ENCODE data around the gene ACBD4. TPM values are rescaled to one million over a fixed set of nuclear protein-coding genes. Genes with fewer than 3 reads are reported as not detected.

ACBD4 gene
- total and polyA plus RNA-seq, 10 of the 15 experiments (the other 5 are each of a cell fraction or from before 2014, with no cell fraction given) = 0.20 to 13.8 (median 6.9) TPM

DNA sequence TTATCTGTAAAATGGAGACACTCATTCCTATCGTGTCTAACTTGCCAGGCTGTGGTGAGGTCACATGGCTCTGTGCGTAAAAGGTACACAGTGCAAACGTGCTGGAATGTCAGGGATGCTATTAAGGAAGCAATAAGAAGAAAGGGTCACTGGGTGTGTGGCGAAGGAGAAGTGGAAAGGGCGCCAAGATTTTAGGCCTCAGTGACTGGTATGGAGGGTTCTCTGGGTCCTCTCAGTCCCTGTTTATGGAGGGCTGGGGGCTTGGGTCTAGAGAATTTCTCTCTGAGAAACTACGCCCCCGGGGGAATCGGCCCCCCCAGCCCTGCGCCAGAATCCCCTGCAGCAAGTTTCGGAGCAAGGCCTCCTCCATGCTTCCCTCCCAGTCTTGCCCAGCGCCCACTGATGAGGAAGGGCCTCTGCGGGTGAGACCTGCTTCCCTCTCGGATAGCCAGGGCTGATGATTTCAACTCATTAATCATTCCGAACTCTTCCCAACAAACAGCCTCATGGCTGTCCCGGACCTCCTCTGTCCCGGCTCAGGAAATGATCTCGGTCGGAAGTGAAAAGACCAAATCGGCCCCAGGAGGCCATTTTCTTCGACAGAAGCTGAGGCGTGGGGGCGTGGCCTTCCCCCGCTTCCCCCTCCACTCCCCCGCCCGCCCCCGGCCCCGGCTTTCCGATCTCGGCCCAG, 11.5 kb downstream of the ACBD4 start (continued):
- TF ChIP-seq, protein P1, sequence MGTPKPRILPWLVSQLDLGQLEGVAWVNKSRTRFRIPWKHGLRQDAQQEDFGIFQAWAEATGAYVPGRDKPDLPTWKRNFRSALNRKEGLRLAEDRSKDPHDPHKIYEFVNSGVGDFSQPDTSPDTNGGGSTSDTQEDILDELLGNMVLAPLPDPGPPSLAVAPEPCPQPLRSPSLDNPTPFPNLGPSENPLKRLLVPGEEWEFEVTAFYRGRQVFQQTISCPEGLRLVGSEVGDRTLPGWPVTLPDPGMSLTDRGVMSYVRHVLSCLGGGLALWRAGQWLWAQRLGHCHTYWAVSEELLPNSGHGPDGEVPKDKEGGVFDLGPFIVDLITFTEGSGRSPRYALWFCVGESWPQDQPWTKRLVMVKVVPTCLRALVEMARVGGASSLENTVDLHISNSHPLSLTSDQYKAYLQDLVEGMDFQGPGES (IDR thresholded peaks at IDR 0.05) = no peak
- TF ChIP-seq ETV6 (conservative IDR thresholded peaks at IDR 0.05 in 1 of 2, IDR thresholded peaks at IDR 0.05 in 1 of 2; ENCODE audit: borderline replicate concordance in 1 of 2, low read depth in 1 of 2) = no peak
- no peak for TF ChIP-seq E2F8 (IDR thresholded peaks at IDR 0.05; ENCODE audit: low read depth, partially characterized antibody)
- no peak for TF ChIP-seq ASH2L (IDR thresholded peaks at IDR 0.05; ENCODE audit: borderline replicate concordance, low read depth)
- TF ChIP-seq, protein P2, sequence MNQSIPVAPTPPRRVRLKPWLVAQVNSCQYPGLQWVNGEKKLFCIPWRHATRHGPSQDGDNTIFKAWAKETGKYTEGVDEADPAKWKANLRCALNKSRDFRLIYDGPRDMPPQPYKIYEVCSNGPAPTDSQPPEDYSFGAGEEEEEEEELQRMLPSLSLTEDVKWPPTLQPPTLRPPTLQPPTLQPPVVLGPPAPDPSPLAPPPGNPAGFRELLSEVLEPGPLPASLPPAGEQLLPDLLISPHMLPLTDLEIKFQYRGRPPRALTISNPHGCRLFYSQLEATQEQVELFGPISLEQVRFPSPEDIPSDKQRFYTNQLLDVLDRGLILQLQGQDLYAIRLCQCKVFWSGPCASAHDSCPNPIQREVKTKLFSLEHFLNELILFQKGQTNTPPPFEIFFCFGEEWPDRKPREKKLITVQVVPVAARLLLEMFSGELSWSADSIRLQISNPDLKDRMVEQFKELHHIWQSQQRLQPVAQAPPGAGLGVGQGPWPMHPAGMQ (IDR thresholded peaks at IDR 0.05; ENCODE audit: borderline replicate concordance) = no peak
- no peak for TF ChIP-seq SUZ12 (IDR thresholded peaks at IDR 0.05; ENCODE audit: unreplicated experiment)
- no peak for TF ChIP-seq CHD2 (IDR thresholded peaks at IDR 0.05; ENCODE audit: borderline replicate concordance, low read depth, low read length)
- TF ChIP-seq NFXL1 (IDR thresholded peaks at IDR 0.05; ENCODE audit: borderline replicate concordance) = no peak
- TF ChIP-seq FOXK2 (IDR thresholded peaks at IDR 0.05) = no peak
- TF ChIP-seq YY1 (IDR thresholded peaks at IDR 0.05; ENCODE audit: low read depth, low read length) = peak; percentile 93
- TF ChIP-seq USF1 (IDR thresholded peaks at IDR 0.05; ENCODE audit: borderline replicate concordance, extremely low read length, insufficient read depth, low read depth, low read length) = no peak
- no peak for TF ChIP-seq SMARCA5 (IDR thresholded peaks at IDR 0.05)
- TF ChIP-seq TCF3 (IDR thresholded peaks at IDR 0.05; ENCODE audit: borderline replicate concordance, insufficient read depth, low read depth, low read length) = no peak
- TF ChIP-seq TCF12 (IDR thresholded peaks at IDR 0.05; ENCODE audit: low read depth, low read length) = no peak
- TF ChIP-seq, protein P3, sequence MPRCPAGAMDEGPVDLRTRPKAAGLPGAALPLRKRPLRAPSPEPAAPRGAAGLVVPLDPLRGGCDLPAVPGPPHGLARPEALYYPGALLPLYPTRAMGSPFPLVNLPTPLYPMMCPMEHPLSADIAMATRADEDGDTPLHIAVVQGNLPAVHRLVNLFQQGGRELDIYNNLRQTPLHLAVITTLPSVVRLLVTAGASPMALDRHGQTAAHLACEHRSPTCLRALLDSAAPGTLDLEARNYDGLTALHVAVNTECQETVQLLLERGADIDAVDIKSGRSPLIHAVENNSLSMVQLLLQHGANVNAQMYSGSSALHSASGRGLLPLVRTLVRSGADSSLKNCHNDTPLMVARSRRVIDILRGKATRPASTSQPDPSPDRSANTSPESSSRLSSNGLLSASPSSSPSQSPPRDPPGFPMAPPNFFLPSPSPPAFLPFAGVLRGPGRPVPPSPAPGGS (IDR thresholded peaks at IDR 0.05; ENCODE audit: borderline replicate concordance, insufficient read depth, low read depth, low read length, poor library complexity, severe bottlenecking) = no peak
- TF ChIP-seq E4F1 (IDR thresholded peaks at IDR 0.05; ENCODE audit: borderline replicate concordance, partially characterized antibody) = no peak
- no peak for TF ChIP-seq SMAD1 (IDR thresholded peaks at IDR 0.05; ENCODE audit: low read depth, partially characterized antibody)
- TF ChIP-seq JUNB (IDR thresholded peaks at IDR 0.05) = no peak
- TF ChIP-seq CHD4 (IDR thresholded peaks at IDR 0.05) = no peak

Measured in GM12878 (cell line).